ENCODE results near the gene MTLN. TPM values are rescaled to one million over a fixed set of nuclear protein-coding genes. Genes with fewer than 3 reads are reported as not detected.
"Not testable (repeated sequence)": the region's sequence is repeated elsewhere in the genome, so short reads cannot be mapped to it uniquely, and the experiment has no call there.

MTLN gene
- total and polyA plus RNA-seq, 10 of the 15 experiments (the other 5 are each of a cell fraction or from before 2014, with no cell fraction given): 6.6 to 140 (median 60.4) TPM

DNA sequence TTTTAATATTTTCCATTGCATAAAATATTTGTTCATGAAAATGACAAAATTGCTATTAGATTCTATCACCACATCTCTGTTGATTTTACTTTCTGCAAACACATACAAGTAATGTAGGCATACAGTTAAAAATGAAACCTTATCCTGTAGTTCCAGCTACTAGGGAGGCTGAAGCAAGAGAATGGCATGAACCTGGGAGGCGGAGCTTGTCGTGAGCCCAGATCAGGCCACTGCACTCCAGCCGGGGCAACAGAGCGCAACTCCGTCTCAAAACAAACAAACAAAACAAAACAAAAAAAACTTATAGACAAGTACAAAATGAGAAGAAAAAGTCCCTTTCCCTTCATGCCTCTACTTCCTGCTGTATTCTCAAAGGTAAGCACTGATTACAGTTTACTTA lies 22.2 kb upstream of the MTLN start:
- H3K27me3 ChIP-seq (replicated peaks in 1 of 2; ENCODE audit: control insufficient read depth in 2 of 2, insufficient read depth in 2 of 2, low read length in 1 of 2); BruUV-seq (replicated peaks); H3K9me3 ChIP-seq (replicated peaks; ENCODE audit: control insufficient read depth, insufficient read depth, low read length); ATAC-seq; intact Hi-C loops (cut with micrococcal nuclease; ENCODE audit: unreplicated experiment); RAD21 ChIA-PET (ENCODE audit: unreplicated experiment); POLR2A ChIA-PET; H3K79me2 ChIP-seq (ENCODE audit: control insufficient read depth, insufficient read depth, low read length); H3K27ac ChIP-seq (ENCODE audit: control insufficient read depth, insufficient read depth); H3K4me2 ChIP-seq (ENCODE audit: control insufficient read depth, insufficient read depth); H2AFZ ChIP-seq (ENCODE audit: control insufficient read depth, low read depth, low read length); H3K9ac ChIP-seq (ENCODE audit: control insufficient read depth, insufficient read depth, low read length); H4K20me1 ChIP-seq (ENCODE audit: control insufficient read depth, insufficient read depth); H3K4me3 ChIP-seq; FAIRE-seq; in situ Hi-C loops (cut with MboI); H3K36me3 ChIP-seq (ENCODE audit: control insufficient read depth in 2 of 2, insufficient read depth in 2 of 2, low read length in 1 of 2); H3K4me1 ChIP-seq (ENCODE audit: control insufficient read depth, insufficient read depth, low read length); CTCF ChIA-PET; DNase-seq (ENCODE audit: low read depth, low spot score); SMC1A ChIA-PET (ENCODE audit: uncharacterized antibody, unreplicated experiment): not testable (repeated sequence)
- WGBS (ENCODE audit: insufficient coverage, insufficient replicate concordance, low lambda C conversion rate, missing lambda C conversion rate): no CpG with 5 or more reads among the region's 5 CpGs

GRCh38 chr2:110229886-110230285 lies 17.5 kb upstream of the MTLN start:
- no CpG with 5 or more reads among the region's 1 CpG for WGBS (ENCODE audit: insufficient coverage, insufficient replicate concordance, low lambda C conversion rate, missing lambda C conversion rate)
- CTCF ChIA-PET: not testable (repeated sequence)

GRCh38 chr2:110222626-110223025 lies 10.3 kb upstream of the MTLN start:
- BruUV-seq (replicated peaks); POLR2A ChIA-PET; H3K9me3 ChIP-seq (replicated peaks; ENCODE audit: control insufficient read depth, insufficient read depth, low read length); H3K4me3 ChIP-seq; H2AFZ ChIP-seq (ENCODE audit: control insufficient read depth, low read depth, low read length); in situ Hi-C loops (cut with MboI); SMC1A ChIA-PET (ENCODE audit: uncharacterized antibody, unreplicated experiment); RAD21 ChIA-PET (ENCODE audit: unreplicated experiment); H3K27ac ChIP-seq (ENCODE audit: control insufficient read depth, insufficient read depth); H3K36me3 ChIP-seq (ENCODE audit: control insufficient read depth in 2 of 2, insufficient read depth in 2 of 2, low read length in 1 of 2); H3K79me2 ChIP-seq (ENCODE audit: control insufficient read depth, insufficient read depth, low read length); FAIRE-seq; H3K4me1 ChIP-seq (ENCODE audit: control insufficient read depth, insufficient read depth, low read length); H3K27me3 ChIP-seq (replicated peaks in 1 of 2; ENCODE audit: control insufficient read depth in 2 of 2, insufficient read depth in 2 of 2, low read length in 1 of 2); H3K9ac ChIP-seq (ENCODE audit: control insufficient read depth, insufficient read depth, low read length); H3K4me2 ChIP-seq (ENCODE audit: control insufficient read depth, insufficient read depth); CTCF ChIA-PET; intact Hi-C loops (cut with micrococcal nuclease; ENCODE audit: unreplicated experiment); H4K20me1 ChIP-seq (ENCODE audit: control insufficient read depth, insufficient read depth); ATAC-seq; DNase-seq (ENCODE audit: low read depth, low spot score): not testable (repeated sequence)
- 50% methylated on average over 1 of the region's 1 CpG for WGBS (ENCODE audit: insufficient coverage, insufficient replicate concordance, low lambda C conversion rate, missing lambda C conversion rate)

More at GRCh38 chr2:110229886-110230285, 17.5 kb upstream of the MTLN start:
- H3K4me3 ChIP-seq; H3K27me3 ChIP-seq (replicated peaks in 1 of 2; ENCODE audit: control insufficient read depth in 2 of 2, insufficient read depth in 2 of 2, low read length in 1 of 2); SMC1A ChIA-PET (ENCODE audit: uncharacterized antibody, unreplicated experiment); FAIRE-seq; H3K27ac ChIP-seq (ENCODE audit: control insufficient read depth, insufficient read depth); intact Hi-C loops (cut with micrococcal nuclease; ENCODE audit: unreplicated experiment); RAD21 ChIA-PET (ENCODE audit: unreplicated experiment); H2AFZ ChIP-seq (ENCODE audit: control insufficient read depth, low read depth, low read length); H3K9me3 ChIP-seq (replicated peaks; ENCODE audit: control insufficient read depth, insufficient read depth, low read length); in situ Hi-C loops (cut with MboI); H3K9ac ChIP-seq (ENCODE audit: control insufficient read depth, insufficient read depth, low read length); H3K4me2 ChIP-seq (ENCODE audit: control insufficient read depth, insufficient read depth); H3K4me1 ChIP-seq (ENCODE audit: control insufficient read depth, insufficient read depth, low read length); BruUV-seq (replicated peaks); H4K20me1 ChIP-seq (ENCODE audit: control insufficient read depth, insufficient read depth); H3K79me2 ChIP-seq (ENCODE audit: control insufficient read depth, insufficient read depth, low read length); H3K36me3 ChIP-seq (ENCODE audit: control insufficient read depth in 2 of 2, insufficient read depth in 2 of 2, low read length in 1 of 2); ATAC-seq; DNase-seq (ENCODE audit: low read depth, low spot score); POLR2A ChIA-PET: not testable (repeated sequence)

Measured in GM12878 (cell line).